Sigmoid colon (tissue), 7 donors: ENCODE results near the gene TRIM2. TPM values are rescaled to one million over a fixed set of nuclear protein-coding genes. Genes with fewer than 3 reads are reported as not detected.

Experiments used
- DNase-seq: peaks from one replicate; pipeline ENCODE4 v3.0.0-alpha.2; 2019
- H3K27ac ChIP-seq, 4 donors: fragments of 200-600 bp; sonication (generic); one replicate each; pipeline ENCODE4 v1.5.1; 2016 to 2019; ENCODE audit warnings: mild to moderate bottlenecking in 1 of 4
- H3K27me3 ChIP-seq, 3 donors: fragments of 200-600 bp; sonication (generic); one replicate each; pipeline ENCODE4 v1.5.1; 2019; ENCODE audit warnings: mild to moderate bottlenecking in 1 of 3
- H3K36me3 ChIP-seq, 4 donors: fragments of 200-600 bp; sonication (generic); one replicate each; pipeline ENCODE4 v1.5.1; 2016 to 2019
- H3K4me1 ChIP-seq, 4 donors: fragments of 200-600 bp; sonication (generic); one replicate each; pipeline ENCODE4 v1.5.1; 2017 to 2019
- H3K4me3 ChIP-seq, 4 donors: fragments of 200-600 bp; sonication (generic); one replicate each; pipeline ENCODE4 v1.5.1; 2017 to 2019; ENCODE audit warnings: mild to moderate bottlenecking in 2 of 4, moderate library complexity in 1 of 4
- H3K9me3 ChIP-seq, 4 donors: fragments of 200-600 bp in 3 of 4; sonication (generic) in 3 of 4; one replicate each; pipeline versions ENCODE4 v1.5.1 to v1.6.1; 2013 to 2019
- CTCF ChIP-seq, 4 experiments: fragments of 450-650 bp in 3 of 4; fragments of 200-600 bp in 1 of 4; IDR thresholded peaks; one replicate each; pipeline ENCODE4 v1.5.1; 2016 to 2019; ENCODE audit warnings: antibody characterized with exemption in 4 of 4, mild to moderate bottlenecking in 3 of 4, moderate library complexity in 2 of 4
- EP300 ChIP-seq, 4 donors: sonication (generic); formaldehyde crosslinking; IDR thresholded peaks; one replicate each; pipeline ENCODE4 v1.6.1; 2017; ENCODE audit warnings: antibody characterized with exemption in 4 of 4
- POLR2A ChIP-seq, 2 donors: fragments of 450-650 bp; IDR thresholded peaks; one replicate each; pipeline ENCODE4 v1.6.1; 2016; ENCODE audit warnings: antibody characterized with exemption in 2 of 2, mild to moderate bottlenecking in 2 of 2, moderate library complexity in 2 of 2
- POLR2AphosphoS5 ChIP-seq, 4 donors: sonication (generic); formaldehyde crosslinking; IDR thresholded peaks; one replicate each; pipeline ENCODE4 v1.6.1; 2017; ENCODE audit warnings: antibody characterized with exemption in 4 of 4
- WGBS, 2 donors: extraction: QIAGEN DNeasy Blood & Tissue Kit; methylation state at CpG; one replicate each; pipeline ENCODE4 v1.1.7; 2013; 5-methylcytosine and 5-hydroxymethylcytosine counted together
- intact Hi-C: fragments of 100-400 bp; cut with DNase I; formaldehyde crosslinking; loops from one replicate; pipeline ENCODE4 v1.15.1; 2023
- polyA plus RNA-seq, 3 donors: library from polyadenylated mRNA; stranded (reverse); fragments of 200-250 nt; gene quantifications; one replicate each; pipeline ENCODE4 v1.2.3, GENCODE V29; 2013
- total RNA-seq, 4 donors: library from RNA; depleted of rRNA; stranded (reverse); fragments of >200 nt; gene quantifications; one replicate each; pipeline ENCODE4 v1.1.0, GENCODE V29; 2016
- donor health status: healthy with polysubstance abuse.
- donor health status: Bipolar disorder and iron deficiency.
- donor health status: healthy.

The TRIM2 gene
- total and polyA plus RNA-seq, 7 donors = 19.8 to 51.7 (median 31.6) TPM

GRCh38 chr4:153292897-153293741 is 88.9 kb downstream of the TRIM2 start:
- Histone ChIP-seq H3K4me1 (peaks cover 0 to 56% (median 45%) of the 10 kb centered on the region in 4 donors), H3K4me3 (no peak overlapping the region), H3K36me3 (no peaks in the 10 kb centered on the region), H3K27ac (no peak overlapping the region), H3K27me3 (no peaks in the 10 kb centered on the region), H3K9me3 (peaks cover 0 to 2% (median 0%) of the 10 kb centered on the region in 4 donors)
- intact Hi-C loops = no loop called here
- TF ChIP-seq EP300 (IDR thresholded peaks at IDR 0.05) (no peak), CTCF (IDR thresholded peaks at IDR 0.05) (no peak), POLR2A (IDR thresholded peaks at IDR 0.05) (no peak), POLR2AphosphoS5 (IDR thresholded peaks at IDR 0.05) (no peak)
- WGBS, 2 donors = 97 to 98% methylated on average over 4 of the region's 4 CpGs
- no peak for DNase-seq

- intact Hi-C loops = no loop called here
- Histone ChIP-seq H3K9me3 (no peaks in the 10 kb centered on the region), H3K4me3 (no peak overlapping the region), H3K27ac (no peak overlapping the region), H3K27me3 (no peaks in the 10 kb centered on the region), H3K36me3 (peaks cover 0 to under 1% (median 0%) of the 10 kb centered on the region in 4 donors), H3K4me1 (peaks cover 0 to 57% (median 45%) of the 10 kb centered on the region in 4 donors)
- DNase-seq = no peak
- TF ChIP-seq POLR2AphosphoS5 (IDR thresholded peaks at IDR 0.05) = no peak
- no peak for TF ChIP-seq CTCF (IDR thresholded peaks at IDR 0.05)
- no peak for TF ChIP-seq EP300 (IDR thresholded peaks at IDR 0.05)
- TF ChIP-seq POLR2A (IDR thresholded peaks at IDR 0.05) = no peak
- 81 to 85% methylated on average over 5 of the region's 5 CpGs for WGBS, 2 donors
Observed at GRCh38 chr4:153293742-153294057, 89.5 kb downstream of the TRIM2 start.

GRCh38 chr4:153294631-153295030 is 90.4 kb downstream of the TRIM2 start:
- peak overlapping the region in 1 of 4 donors; percentile 21 for H3K27ac ChIP-seq
- 73 to 89% methylated on average over 1 of the region's 1 CpG for WGBS, 2 donors
- H3K4me3 ChIP-seq = no peak overlapping the region
- TF ChIP-seq POLR2A (IDR thresholded peaks at IDR 0.05) (no peak), EP300 (IDR thresholded peaks at IDR 0.05) (no peak), POLR2AphosphoS5 (IDR thresholded peaks at IDR 0.05) (no peak), CTCF (IDR thresholded peaks at IDR 0.05) (no peak)
- no peaks in the 10 kb centered on the region for H3K9me3 ChIP-seq
- H3K4me1 ChIP-seq = peaks cover 0 to 57% (median 45%) of the 10 kb centered on the region in 4 donors
- DNase-seq = no peak
- H3K27me3 ChIP-seq = no peaks in the 10 kb centered on the region
- intact Hi-C loops = no loop called here
- peaks cover 0 to 6% (median 2%) of the 10 kb centered on the region in 4 donors for H3K36me3 ChIP-seq

GRCh38 chr4:153295131-153295755 is 91.0 kb downstream of the TRIM2 start:
- no peak for DNase-seq
- Histone ChIP-seq H3K4me1 (peaks cover 0 to 57% (median 45%) of the 10 kb centered on the region in 4 donors), H3K4me3 (no peak overlapping the region), H3K9me3 (no peaks in the 10 kb centered on the region), H3K36me3 (peaks cover 0 to 10% (median 6%) of the 10 kb centered on the region in 4 donors), H3K27ac (peak overlapping the region in 3 of 4 donors; percentile 40 to 65 (median 65)), H3K27me3 (no peaks in the 10 kb centered on the region)
- TF ChIP-seq POLR2A (IDR thresholded peaks at IDR 0.05) (no peak), CTCF (IDR thresholded peaks at IDR 0.05) (no peak), EP300 (IDR thresholded peaks at IDR 0.05) (no peak), POLR2AphosphoS5 (IDR thresholded peaks at IDR 0.05) (no peak)
- intact Hi-C loops = no loop called here
- WGBS, 2 donors = 93 to 95% methylated on average over 40 of the region's 40 CpGs
